K562 (cell line): ENCODE measurements around the gene THEM4. TPM values are rescaled to one million over a fixed set of nuclear protein-coding genes. Genes with fewer than 3 reads are reported as not detected.

ENCODE experiments used
- ATAC-seq: fragments of 200-7000 bp; cut with Tn5 transposase; 3 replicates; pipeline ENCODE4 v1.9.1; 2020; ENCODE audit warnings: moderate library complexity
- BruUV-seq: library from RNA; stranded (reverse); fragments of 400-500 nt; replicated peaks from 2 replicates; lab custom pipeline; 2021; lab: Mats Ljungman, UMichigan
- CTCF ChIA-PET: fragments of 300-600 bp; formaldehyde crosslinking; extraction: SDS; loops from one replicate; lab custom pipeline; 2021; ENCODE audit warnings: low intra/inter-chr PET ratio; lab: Yijun Ruan, JAX
- POLR2A ChIA-PET: fragments of 300-600, 350-650 bp; sonication (Branson Sonifier 250); formaldehyde crosslinking; extraction: SDS; loops from one replicate; lab custom pipeline; 2021; ENCODE audit warnings: antibody characterized with exemption, inconsistent platforms; lab: Yijun Ruan, JAX
- DNase-seq, 4 experiments: peaks; one replicate each; pipeline versions ENCODE4 v3.0.0 to v3.0.0-alpha.2; 2011 to 2018; ENCODE audit warnings: low spot score in 3 of 4, mixed read lengths in 3 of 4; ENCODE audit errors: extremely low read depth in 1 of 4
- FAIRE-seq: peaks from 2 replicates; lab custom pipeline; 2011; peaks lifted over from hg19 to GRCh38; lab: Jason Lieb, UNC
- H2AFZ ChIP-seq: 2 replicates; pipeline ENCODE4 v1.6.0; 2011; ENCODE audit warnings: low read depth, low read length, control low read depth, inconsistent platforms
- H3K27ac ChIP-seq: fragments of 200-600 bp; 3 replicates; pipeline ENCODE4 v1.8.0; 2011; ENCODE audit warnings: low read depth, mild to moderate bottlenecking, control low read depth, inconsistent platforms, low read length, moderate library complexity, mixed read lengths; ENCODE audit errors: extremely low read depth
- H3K27me3 ChIP-seq, 2 experiments: fragments of 300-600 bp in 1 of 2; 2 replicates in 1 of 2; 3 replicates in 1 of 2; pipeline versions ENCODE4 v1.6.0 to v1.8.0; 2011; ENCODE audit warnings: inconsistent platforms in 2 of 2, low read length in 2 of 2, mild to moderate bottlenecking in 1 of 2, mixed read lengths in 1 of 2, moderate library complexity in 1 of 2; ENCODE audit not compliant: control insufficient read depth in 2 of 2, insufficient read depth in 2 of 2
- H3K36me3 ChIP-seq: fragments of 300-600 bp; 3 replicates; pipeline ENCODE4 v1.8.0; 2011; ENCODE audit warnings: mild to moderate bottlenecking, low read length, inconsistent platforms; ENCODE audit not compliant: control insufficient read depth, insufficient read depth
- H3K4me1 ChIP-seq, 2 experiments: fragments of 200-600 bp in 1 of 2; replicated peaks in 1 of 2; 2 replicates in 1 of 2; 3 replicates in 1 of 2; pipeline versions ENCODE4 v1.5.1 to v1.8.0; 2011; ENCODE audit warnings: inconsistent platforms in 2 of 2, low read length in 2 of 2, mild to moderate bottlenecking in 1 of 2, mixed read lengths in 1 of 2, moderate library complexity in 1 of 2; ENCODE audit not compliant: control insufficient read depth in 2 of 2, insufficient read depth in 2 of 2
- H3K4me2 ChIP-seq: 2 replicates; pipeline ENCODE4 v1.6.1; 2011; ENCODE audit warnings: low read length, control low read depth, inconsistent platforms, mixed read lengths; ENCODE audit not compliant: insufficient read depth
- H3K4me3 ChIP-seq: fragments of 200-600 bp; sonication (generic), shearing (Covaris generic); 2 replicates; pipeline ENCODE4 v1.5.1; 2016; ENCODE audit warnings: control low read depth, inconsistent platforms
- H3K79me2 ChIP-seq: fragments of 200-600 bp; 3 replicates; pipeline ENCODE4 v1.8.0; 2011; ENCODE audit warnings: low read length, inconsistent platforms; ENCODE audit not compliant: control insufficient read depth, insufficient read depth
- H3K9ac ChIP-seq, 2 experiments: 2 replicates each; pipeline versions ENCODE4 v1.6.0 to v1.6.1; 2011; ENCODE audit warnings: low read depth in 2 of 2, low read length in 2 of 2, control low read depth in 1 of 2, inconsistent platforms in 1 of 2, mild to moderate bottlenecking in 1 of 2, mixed read lengths in 1 of 2; ENCODE audit not compliant: insufficient read depth in 1 of 2
- H3K9me1 ChIP-seq: one replicate; pipeline ENCODE4 v1.6.0; 2011; ENCODE audit warnings: inconsistent platforms, mild to moderate bottlenecking, low read length, moderate library complexity; ENCODE audit not compliant: control insufficient read depth, insufficient read depth
- H3K9me3 ChIP-seq: replicated peaks from 2 replicates; pipeline ENCODE4 v1.5.1; 2011; ENCODE audit warnings: low read depth, low read length, inconsistent platforms; ENCODE audit not compliant: control insufficient read depth, insufficient read depth
- H4K20me1 ChIP-seq: replicated peaks from 2 replicates; pipeline ENCODE4 v1.6.1; 2011; ENCODE audit warnings: low read length, inconsistent platforms, mixed read lengths; ENCODE audit not compliant: control insufficient read depth, insufficient read depth
- C11orf30 ChIP-seq: fragments of 450-650 bp; IDR thresholded peaks from 2 replicates; pipeline ENCODE4 v1.6.1; 2016; ENCODE audit warnings: low read depth, mild to moderate bottlenecking
- CHD2 ChIP-seq: IDR thresholded peaks from 2 replicates; pipeline ENCODE4 v1.6.1; 2011; ENCODE audit warnings: low read depth, low read length
- DACH1 ChIP-seq: fragments of 450-650 bp; IDR thresholded peaks from 2 replicates; pipeline ENCODE4 v1.6.1; 2018; ENCODE audit not compliant: partially characterized antibody
- KAT8 ChIP-seq: fragments of 450-650 bp; IDR thresholded peaks from 2 replicates; pipeline ENCODE4 v1.6.1; 2016; ENCODE audit warnings: low read depth, mild to moderate bottlenecking
- MAFF ChIP-seq: IDR thresholded peaks from 2 replicates; pipeline ENCODE4 v1.6.1; 2012; ENCODE audit warnings: low read length, improper control_type of control experiment
- MAFG ChIP-seq: fragments of 450-650 bp; conservative IDR thresholded peaks from 2 replicates; pipeline ENCODE4 v1.6.1; 2016; ENCODE audit warnings: missing genetic modification characterization, missing compliant biosample characterization
- MAFK ChIP-seq: IDR thresholded peaks from 2 replicates; pipeline ENCODE4 v1.6.1; 2011; ENCODE audit warnings: low read length, improper control_type of control experiment
- NFE2L1 ChIP-seq: fragments of 450-650 bp; IDR thresholded peaks from 2 replicates; pipeline ENCODE4 v1.6.1; 2016; ENCODE audit warnings: missing genetic modification characterization, low read depth, mild to moderate bottlenecking, missing compliant biosample characterization, moderate library complexity, borderline replicate concordance
- RBM25 ChIP-seq: fragments of 200-400 bp; formaldehyde crosslinking; IDR thresholded peaks from 2 replicates; pipeline ENCODE4 v1.6.1; 2018; ENCODE audit warnings: low read length, low read depth, moderate library complexity; ENCODE audit not compliant: severe bottlenecking
- SP1 ChIP-seq: sonication (generic); formaldehyde crosslinking; IDR thresholded peaks from 2 replicates; pipeline ENCODE4 v1.8.1; 2022; ENCODE audit warnings: mild to moderate bottlenecking, missing genetic modification reagents
- SUPT5H ChIP-seq: fragments of 450-650 bp; IDR thresholded peaks from 2 replicates; pipeline ENCODE4 v1.6.1; 2016
- ZNF316 ChIP-seq: fragments of 450-650 bp; IDR thresholded peaks from 2 replicates; pipeline ENCODE4 v1.6.1; 2016
- WGBS: fragments of 100-300 bp; shearing (Covaris generic); methylation state at CpG from one replicate; pipeline ENCODE4 v1.1.6; 2016; ENCODE audit warnings: low coverage, mixed read lengths; ENCODE audit not compliant: insufficient coverage; ENCODE audit errors: missing lambda C conversion rate; 5-methylcytosine and 5-hydroxymethylcytosine counted together
- in situ Hi-C: fragments of 300-500 bp; cut with MboI; formaldehyde crosslinking; loops from 4 replicates; pipeline ENCODE4 v1.15.0; 2018; ENCODE audit warnings: inconsistent platforms, mixed read lengths
- intact Hi-C: fragments of 100-400 bp; cut with micrococcal nuclease; formaldehyde crosslinking; loops from 2 replicates; pipeline ENCODE4 v1.14.2; 2022
- polyA plus RNA-seq, 8 experiments: library from polyadenylated mRNA; depleted of rRNA in 4 of 8; stranded (reverse) in 5 of 8; unstranded in 3 of 8; fragments of >200 nt; fragmentation: Nextera tagmentation in 2 of 8; fragmentation: Illumina TruSeq in 1 of 8; extraction: Ambion mirVana in 2 of 8; extraction: Trizol in 1 of 8; gene quantifications; 2 replicates each; pipeline versions ENCODE4 v1.2.1 to v1.2.3, GENCODE V29; 2011 to 2014; ENCODE audit warnings: inconsistent platforms in 1 of 8, missing spikeins in 1 of 8
- total RNA-seq, 7 experiments: library from RNA; depleted of rRNA in 6 of 7; stranded (reverse); fragments of >200 nt in 6 of 7; fragmentation: Illumina TruSeq in 2 of 7; extraction: Trizol in 2 of 7; gene quantifications; 2 replicates each; pipeline versions ENCODE4 v1.2.1 to v1.2.3, GENCODE V29; 2011 to 2021; ENCODE audit warnings: low replicate concordance in 1 of 7
- TF ChIP-seq, protein P1 (sequence below), 2 experiments: IDR thresholded peaks in 1 of 2; conservative IDR thresholded peaks in 1 of 2; 2 replicates each; pipeline ENCODE4 v1.6.1; 2016; ENCODE audit warnings: low read depth in 2 of 2, mild to moderate bottlenecking in 1 of 2, missing compliant biosample characterization in 1 of 2, missing genetic modification characterization in 1 of 2, moderate library complexity in 1 of 2

The THEM4 gene
- total and polyA plus RNA-seq, 9 of the 15 experiments (the other 6 are each of a cell fraction or from before 2014, with no cell fraction given), result 8.6 to 71.9 (median 35.3) TPM

DNA sequence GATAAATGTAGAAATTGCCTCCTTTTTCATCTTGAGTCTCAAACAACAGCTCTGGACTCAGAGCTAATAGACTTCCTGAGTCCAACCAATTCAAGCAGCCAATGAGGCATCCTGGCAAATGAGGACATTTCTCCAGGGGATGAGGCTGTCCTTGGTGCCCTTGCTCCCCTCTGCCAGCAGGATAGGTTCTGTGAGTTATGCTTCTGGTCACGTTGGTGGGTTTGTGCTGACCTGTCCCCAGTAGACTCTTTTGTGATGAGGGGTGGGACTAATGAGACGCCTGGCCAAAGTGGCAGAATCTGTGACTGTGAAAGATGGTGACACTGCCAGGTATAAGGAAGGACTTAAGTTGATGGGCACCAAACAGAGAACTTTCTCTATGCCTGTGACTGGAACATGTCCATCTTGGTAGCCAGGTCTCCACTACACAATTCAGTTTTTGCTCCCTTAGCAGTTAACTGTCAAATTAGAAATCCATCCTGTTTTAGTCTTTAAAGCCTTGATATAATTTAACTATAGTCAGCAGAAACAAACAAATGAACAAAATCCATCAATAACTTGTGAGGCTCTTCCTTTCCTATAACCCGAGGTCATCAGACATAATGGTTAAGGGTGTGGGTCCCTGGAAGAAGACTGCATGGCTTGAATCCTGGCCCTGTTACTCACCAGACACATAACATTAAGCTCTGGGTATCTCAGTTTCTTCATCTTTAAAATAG, 35.7 kb upstream of the THEM4 start:
- H3K9ac ChIP-seq, result no peak overlapping the region
- H3K9me1 ChIP-seq, result no peaks in the 10 kb centered on the region
- ATAC-seq, result no peak
- BruUV-seq, result no TSS peak
- H3K4me2 ChIP-seq, result peak overlapping the region; percentile 38; the same call in 1 of the 2 replicates
- peak overlapping the region; percentile 68 for H2AFZ ChIP-seq
- DNase-seq, result no peak
- no peaks in the 10 kb centered on the region for H3K79me2 ChIP-seq
- no peak for FAIRE-seq
- no peaks in the 10 kb centered on the region for H3K36me3 ChIP-seq
- WGBS, result 38% methylated on average over 3 of the region's 3 CpGs
- no peaks in the 10 kb centered on the region for H3K9me3 ChIP-seq
- no peak overlapping the region for H3K4me3 ChIP-seq
- TF ChIP-seq SP1 (CRISPR knock-in tag), result no peak
- TF ChIP-seq, protein P1, sequence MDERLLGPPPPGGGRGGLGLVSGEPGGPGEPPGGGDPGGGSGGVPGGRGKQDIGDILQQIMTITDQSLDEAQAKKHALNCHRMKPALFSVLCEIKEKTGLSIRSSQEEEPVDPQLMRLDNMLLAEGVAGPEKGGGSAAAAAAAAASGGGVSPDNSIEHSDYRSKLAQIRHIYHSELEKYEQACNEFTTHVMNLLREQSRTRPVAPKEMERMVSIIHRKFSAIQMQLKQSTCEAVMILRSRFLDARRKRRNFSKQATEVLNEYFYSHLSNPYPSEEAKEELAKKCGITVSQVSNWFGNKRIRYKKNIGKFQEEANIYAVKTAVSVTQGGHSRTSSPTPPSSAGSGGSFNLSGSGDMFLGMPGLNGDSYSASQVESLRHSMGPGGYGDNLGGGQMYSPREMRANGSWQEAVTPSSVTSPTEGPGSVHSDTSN (CRISPR knock-in tag; IDR thresholded peaks at IDR 0.05; ENCODE audit: low read depth), result no peak
- TF ChIP-seq, protein P1 (tag; conservative IDR thresholded peaks at IDR 0.05; ENCODE audit: low read depth), result no peak
- peak; percentile 62; the same call in 1 of the 2 replicates for TF ChIP-seq MAFK
- TF ChIP-seq C11orf30, result peak; percentile 77
- TF ChIP-seq KAT8, result no peak
- peak; percentile 23 for TF ChIP-seq RBM25
- TF ChIP-seq ZNF316, result peak; percentile 87
- peak; percentile 55; the same call in 1 of the 2 replicates for TF ChIP-seq MAFF
- TF ChIP-seq CHD2, result no peak
- peak; percentile 67 for TF ChIP-seq MAFG (tag)
- TF ChIP-seq NFE2L1 (tag), result no peak
- no peak for TF ChIP-seq DACH1
- no peak for TF ChIP-seq SUPT5H
- peaks cover 6 to 27% of the 10 kb centered on the region in 2 experiments; a peak in 4 of 5 replicates for H3K4me1 ChIP-seq
- no peaks in the 10 kb centered on the region for H4K20me1 ChIP-seq
- intact Hi-C loops (no loop called here), in situ Hi-C loops (no loop called here)
- POLR2A ChIA-PET, result interaction anchor here (0.6 to 1.4 kb wide), 2 partner anchors 15 to 1599 kb away, joined by 3 to 5 read pairs; no protein-coding TSS in a partner anchor
- H3K27ac ChIP-seq, result peak overlapping the region; percentile 40; the same call in 2 of the 3 replicates
- CTCF ChIA-PET, result no interaction called here
- no peaks in the 10 kb centered on the region; a peak in 1 of 5 replicates for H3K27me3 ChIP-seq
